Kidney glomerular epithelial cell (primary cell): ENCODE data around the gene KCNIP1.

Experiments used
- DNase-seq: peaks from one replicate; lab custom pipeline; 2025; lab: John Stamatoyannopoulos, UW

The KCNIP1 gene

DNA sequence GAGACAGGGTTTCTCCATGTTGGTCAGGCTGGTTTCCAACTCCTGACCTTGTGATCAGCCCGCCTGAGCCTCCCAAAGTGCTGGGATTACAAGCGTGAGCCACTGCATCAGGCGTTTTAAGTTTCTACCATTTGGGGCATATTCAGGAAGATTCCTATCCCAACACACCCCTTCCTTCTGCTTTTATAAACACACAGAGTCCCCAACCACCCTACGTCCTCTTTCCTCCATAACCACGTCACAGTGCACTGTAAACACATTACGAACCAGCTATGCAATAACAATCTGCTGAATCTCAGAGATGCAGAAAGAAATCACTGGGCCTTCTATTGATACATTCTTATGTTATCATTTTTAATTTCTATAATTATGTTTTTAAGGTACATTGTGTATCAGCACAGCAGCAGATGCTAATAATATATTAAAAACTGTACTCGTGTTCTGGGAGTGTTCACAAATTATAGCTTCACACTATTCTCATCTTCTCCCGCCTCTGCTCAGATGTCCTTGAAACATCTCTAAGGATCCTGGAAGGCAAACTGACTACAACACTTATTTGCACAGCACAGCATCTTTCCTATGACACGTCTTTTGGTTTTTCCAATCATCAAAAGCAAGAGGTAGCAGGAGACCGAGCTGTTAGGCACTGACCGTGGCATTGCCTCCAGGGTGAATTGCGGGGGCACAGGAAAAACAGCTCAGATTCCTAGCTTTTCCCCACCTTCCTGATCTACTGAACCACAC is 60.2 kb downstream of the KCNIP1 start:
- no peak for DNase-seq

DNA sequence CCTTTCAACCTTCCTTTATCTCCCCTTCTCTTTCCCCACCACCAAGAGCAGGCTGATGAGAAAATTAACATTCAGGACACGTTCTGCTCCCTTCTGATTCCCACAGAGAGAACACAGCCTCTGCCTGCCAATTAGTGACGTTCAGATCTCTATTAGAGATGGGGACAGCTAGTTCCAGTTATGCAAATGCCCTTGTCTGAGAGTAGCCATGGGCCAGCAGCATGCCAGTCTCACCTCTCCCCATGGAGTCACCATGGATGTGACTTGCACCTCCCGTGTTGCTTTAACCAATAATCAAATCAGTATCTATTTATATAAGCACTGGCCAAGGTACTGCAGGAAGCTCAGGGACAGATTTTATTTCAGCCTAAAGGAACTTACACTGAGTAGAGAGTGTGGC is 61.3 kb downstream of the KCNIP1 start:
- DNase-seq, result no peak

DNA sequence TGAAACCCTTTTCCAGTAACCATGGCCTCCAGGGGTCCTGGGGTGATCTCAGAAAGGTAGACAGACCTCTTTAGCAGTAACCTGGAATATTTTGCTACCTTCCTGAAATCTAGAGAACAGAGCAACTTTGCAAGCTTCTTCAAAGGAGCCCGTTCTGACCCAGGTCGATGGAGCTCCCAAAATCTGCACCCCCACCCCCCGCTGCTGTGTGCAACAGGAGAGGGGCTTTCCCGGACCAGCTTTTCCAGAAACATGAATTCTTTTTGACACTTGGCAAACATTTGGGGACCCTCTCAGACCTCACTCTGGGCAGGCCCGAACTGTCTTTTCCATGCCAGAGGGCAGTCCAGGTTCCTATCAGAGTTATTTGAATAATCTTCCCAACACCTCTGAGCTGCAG is 65.3 kb downstream of the KCNIP1 start:
- DNase-seq, result no peak

DNA sequence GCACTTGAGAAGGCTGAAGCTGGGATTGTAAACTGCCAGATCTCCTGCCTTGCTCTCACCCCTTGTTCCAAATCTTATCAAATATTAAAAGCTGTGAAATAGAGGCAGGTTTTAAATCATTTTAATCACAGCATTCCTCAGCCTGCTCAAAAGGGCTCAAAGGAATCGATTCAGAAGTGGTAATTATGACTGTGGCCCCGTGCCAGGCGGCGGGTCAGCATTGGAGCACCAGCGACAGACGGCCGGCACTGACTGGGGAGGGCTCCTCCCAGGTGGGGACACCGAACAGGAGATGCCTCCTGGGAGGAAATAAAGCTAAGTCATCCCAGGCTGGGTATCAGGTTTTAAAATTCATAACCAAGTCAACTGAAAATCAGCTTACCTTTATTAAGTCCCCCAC is 66.7 kb downstream of the KCNIP1 start:
- DNase-seq, result no peak

DNA sequence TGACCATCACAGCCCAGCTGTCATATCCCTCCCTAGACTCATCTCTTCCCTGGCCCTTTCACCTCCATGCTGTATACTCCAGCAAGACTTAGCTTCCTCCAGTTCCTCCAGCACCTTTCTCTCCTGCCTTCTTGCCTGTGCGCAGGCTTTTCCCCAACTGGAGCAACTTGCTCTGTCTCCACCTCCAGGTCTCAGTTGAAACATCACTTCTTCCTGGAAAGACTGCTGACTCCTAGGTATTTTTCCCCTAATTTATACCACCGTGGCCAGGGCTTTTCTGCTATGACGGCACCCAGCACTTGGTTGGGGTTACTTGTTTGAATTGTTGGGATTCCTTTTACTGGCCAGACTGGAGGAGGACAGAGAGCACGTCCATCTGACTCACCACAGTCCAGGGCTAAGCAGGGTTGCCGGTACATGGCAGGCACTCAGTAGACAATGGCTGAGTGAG is 67.5 kb downstream of the KCNIP1 start:
- peak; percentile 99 for DNase-seq

DNA sequence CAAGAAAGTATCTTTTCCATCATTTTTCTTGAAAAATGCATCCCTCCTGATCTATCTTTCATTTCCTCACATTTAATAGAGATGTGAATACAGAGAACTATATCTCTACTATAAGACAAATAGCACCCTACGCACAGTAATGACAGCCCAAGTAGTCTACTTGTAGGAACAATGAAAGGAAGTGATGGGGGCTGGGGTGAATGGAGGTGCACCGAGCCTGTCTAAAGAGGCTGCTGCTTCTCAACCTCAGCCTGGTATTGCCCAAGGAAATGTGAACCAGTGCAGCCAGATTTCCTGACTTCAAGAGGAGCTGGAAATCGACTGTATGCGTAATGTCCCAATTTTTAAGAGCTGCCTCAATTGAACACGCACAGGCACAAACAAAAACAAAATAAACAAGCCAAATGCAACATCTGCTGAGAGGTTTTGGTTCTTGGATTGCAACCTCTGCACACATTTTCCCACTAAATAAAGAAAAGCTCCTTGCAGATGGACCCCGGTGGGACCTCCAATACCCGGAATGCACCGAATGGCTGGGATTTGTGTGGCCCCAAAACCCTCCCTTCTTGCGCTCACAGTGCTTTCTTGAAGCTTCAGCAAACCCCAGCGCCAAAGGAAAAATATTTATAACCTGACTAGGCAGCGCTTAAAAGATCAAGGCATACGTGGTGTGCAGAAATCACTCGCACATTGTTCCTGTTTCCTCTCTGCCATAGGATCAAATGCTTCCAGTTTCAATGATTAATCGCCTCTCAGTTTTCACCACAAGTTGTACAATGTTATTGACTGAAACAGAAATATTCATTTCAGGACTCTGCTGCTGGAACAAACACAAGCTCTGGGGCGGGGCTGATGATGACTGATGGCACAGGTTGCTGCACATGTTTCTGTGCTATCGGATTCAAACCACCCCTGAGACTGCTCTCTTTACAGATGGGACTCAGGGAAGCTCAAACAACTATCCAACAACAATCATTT is 68.3 kb downstream of the KCNIP1 start:
- peak; percentile 55 for DNase-seq

DNA sequence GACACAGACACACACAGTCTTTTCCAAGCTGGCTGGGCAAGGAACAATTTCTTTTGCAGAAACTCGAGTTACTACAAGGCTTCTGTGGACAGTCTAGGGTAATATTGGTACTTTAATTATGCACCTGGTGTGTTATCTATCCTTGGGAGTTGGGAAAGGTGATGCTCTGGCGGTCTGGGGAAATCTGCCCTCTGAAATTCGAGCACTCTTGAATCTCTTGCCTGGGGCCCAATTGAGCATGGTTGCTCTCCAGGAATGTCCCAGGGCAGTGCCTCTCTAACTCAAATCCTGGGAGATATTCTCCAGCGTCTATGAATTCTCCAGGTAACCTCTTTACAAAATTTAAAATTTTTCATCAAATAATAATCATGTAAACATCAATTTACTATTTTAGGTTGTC is 69.3 kb downstream of the KCNIP1 start:
- DNase-seq, result peak; percentile 29

DNA sequence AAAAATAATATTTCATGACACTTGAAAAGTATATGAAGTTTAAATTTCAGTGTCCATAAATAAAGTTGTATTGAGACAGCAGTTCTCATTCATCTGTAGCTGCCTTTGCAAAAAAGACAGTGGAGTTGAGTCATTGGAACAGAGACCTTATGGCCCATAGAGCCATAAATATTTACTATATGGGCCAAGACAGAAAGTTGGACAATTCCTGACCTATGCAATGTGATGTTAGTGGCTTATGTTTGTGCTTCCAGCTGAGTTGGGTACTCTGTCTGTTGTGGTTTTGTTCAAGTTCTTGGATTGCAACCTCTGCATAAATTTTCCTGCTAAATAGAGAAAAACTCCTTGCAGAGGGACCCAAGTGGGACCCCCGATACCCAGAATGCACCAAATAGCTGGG is 69.8 kb downstream of the KCNIP1 start:
- no peak for DNase-seq

DNA sequence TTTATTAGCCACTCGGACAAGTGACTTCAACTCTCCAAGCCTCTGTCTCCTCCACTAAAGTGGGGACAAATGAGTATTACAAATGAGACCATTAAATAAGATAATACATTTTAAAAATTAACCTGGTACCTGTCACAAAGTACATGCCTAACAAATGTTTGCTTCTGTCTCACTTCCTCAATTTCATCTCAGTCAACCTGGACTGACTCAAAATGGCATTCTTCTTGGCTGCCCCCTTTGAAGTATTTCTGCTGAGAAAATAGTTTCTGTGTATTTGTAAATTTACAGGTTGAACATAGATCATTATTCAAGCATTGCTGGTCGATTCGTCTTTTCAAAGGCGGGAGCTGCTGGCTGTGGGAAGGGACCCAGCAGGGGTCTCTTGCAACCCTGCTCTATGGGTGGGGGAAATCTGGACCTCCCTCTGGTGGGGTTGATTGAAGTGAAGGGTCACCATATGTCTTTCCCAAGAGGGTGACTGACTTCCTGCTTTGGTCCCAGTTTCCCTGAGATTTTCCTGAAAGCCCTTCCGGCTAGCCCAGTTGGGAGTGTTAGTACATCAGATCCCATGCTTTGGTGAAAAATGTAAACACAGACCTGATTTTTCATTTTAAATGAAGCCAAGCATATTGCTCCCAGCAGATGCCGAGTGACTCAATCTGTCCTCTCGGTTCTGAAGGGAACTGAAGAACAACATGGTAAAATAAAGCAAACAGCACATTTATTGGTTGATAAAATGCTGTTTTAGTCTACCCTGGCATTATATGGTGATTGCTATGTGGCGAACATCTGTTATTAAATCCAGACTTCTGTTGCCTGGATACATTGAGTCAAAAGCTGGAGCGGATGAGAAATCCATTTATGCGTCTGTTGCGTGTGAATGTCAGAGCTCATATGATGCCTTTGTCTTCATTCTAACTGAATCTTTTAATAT is 73.0 kb downstream of the KCNIP1 start:
- DNase-seq, result no peak

DNA sequence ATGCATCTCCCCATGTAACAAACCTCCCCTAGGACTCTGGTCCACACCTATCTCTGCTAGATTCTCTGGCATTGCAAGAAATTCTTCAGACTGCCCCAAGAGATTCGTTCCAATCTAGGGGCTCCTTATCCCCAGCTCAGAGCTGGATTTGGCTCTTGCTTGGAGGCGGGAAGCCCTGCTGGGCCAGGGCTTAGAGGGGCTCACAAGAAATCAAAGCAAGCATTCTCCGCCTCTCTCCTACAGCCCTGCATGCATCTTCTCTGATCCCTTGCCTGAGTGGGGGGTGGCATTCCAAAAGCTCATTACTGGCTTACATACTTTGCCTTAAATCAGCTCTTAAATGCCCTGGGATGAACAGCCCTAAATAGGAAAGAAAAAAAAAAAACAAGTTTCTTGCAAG is 75.8 kb downstream of the KCNIP1 start:
- DNase-seq, result no peak

DNA sequence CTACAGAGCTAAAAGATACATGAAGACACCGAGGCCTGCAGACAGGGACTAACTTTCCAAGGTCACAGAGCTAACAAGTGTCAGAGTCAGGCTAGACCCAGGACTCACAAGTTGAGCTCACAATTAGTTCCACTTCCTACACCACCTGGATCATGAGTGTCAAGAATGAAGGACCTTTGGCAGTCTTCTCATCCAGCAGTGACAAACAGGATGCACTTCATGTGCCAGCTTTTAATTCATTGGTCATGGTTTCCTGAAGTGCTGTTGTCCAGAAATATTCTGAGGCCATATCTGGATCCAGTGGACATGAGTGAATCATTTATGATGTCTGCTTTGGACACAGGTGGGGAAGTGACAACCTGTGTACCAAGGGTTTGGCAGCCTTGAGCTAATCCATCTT is 77.4 kb downstream of the KCNIP1 start:
- no peak for DNase-seq

DNA sequence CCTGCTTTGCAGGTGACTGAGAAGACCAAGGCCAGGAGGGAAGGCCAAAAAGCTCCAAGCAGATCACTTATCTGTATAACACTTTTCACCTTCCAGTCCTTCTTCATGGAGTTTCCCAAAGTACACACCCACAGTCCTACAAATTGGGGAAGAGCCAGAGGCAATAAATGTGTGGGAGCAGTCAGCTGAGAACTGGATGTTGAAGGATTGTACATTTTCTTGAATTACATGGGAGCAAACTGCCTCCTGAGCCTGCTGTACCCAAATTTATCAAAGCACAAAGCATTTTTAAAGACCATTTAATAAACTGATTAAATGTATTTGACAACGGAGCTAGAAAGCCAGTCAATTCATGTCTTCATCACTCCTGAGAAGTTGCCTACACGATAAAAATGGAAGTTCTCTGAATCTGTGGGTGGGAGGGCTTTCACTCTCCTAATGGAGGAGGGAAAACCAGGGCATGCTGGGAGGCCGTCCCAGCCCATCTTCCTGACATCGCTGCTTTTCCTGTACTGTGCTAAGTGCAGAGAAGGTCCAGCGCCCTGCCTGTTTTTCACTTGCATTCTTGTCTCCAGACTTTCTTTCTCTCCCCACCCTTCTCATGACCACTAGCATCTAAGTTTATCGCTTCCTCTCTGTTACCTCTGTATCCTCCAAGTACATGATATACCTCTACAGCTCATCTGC is 79.0 kb downstream of the KCNIP1 start:
- DNase-seq, result no peak

DNA sequence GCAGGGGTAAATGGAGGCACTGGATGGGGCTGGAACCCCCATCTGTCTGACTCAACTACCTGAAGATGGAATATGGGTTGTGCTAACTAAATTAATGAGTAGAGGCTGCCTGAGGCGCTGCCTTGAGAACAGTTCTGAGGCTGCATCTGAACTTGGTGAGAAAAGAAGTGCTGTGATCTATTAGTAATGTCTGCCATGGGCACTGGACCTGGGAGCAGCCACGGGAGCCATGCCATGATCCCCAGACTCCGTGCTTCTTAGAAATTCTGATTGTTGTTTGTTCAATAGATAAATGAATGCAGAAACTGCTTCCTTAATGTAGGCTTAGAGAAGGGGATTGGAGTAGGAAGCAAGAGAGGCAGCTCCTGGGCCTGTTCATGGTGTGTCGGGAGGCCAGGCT is 80.2 kb downstream of the KCNIP1 start:
- no peak for DNase-seq

DNA sequence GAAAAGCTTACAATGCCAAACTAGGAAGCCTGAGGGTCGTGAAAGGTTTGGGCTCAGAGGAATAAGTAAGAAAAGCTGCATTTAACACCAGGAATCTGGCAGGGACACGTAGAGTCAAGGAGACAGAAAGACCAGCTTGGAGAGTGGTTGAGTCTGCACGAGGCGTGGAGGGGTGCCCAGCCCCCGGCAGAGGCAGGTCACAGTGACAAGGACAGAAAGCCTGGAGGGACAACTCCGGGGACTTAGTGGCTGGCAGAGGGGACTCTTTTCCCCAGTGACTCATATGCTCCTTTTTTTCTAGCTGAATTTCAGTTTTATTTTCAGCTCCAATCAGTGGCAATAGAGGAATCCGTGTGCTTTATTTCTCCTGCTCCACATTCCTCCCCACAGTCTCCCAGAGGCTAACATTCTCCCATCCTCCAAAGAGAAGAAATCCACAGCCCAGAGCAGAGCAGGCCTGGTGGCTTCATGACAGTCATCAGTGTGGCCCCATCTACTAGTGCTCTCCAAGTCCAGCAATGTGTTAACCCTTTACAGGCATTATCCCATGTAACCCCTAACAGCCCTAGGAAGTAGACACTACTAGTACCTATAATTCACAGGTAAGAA is 80.7 kb downstream of the KCNIP1 start:
- DNase-seq, result no peak

DNA sequence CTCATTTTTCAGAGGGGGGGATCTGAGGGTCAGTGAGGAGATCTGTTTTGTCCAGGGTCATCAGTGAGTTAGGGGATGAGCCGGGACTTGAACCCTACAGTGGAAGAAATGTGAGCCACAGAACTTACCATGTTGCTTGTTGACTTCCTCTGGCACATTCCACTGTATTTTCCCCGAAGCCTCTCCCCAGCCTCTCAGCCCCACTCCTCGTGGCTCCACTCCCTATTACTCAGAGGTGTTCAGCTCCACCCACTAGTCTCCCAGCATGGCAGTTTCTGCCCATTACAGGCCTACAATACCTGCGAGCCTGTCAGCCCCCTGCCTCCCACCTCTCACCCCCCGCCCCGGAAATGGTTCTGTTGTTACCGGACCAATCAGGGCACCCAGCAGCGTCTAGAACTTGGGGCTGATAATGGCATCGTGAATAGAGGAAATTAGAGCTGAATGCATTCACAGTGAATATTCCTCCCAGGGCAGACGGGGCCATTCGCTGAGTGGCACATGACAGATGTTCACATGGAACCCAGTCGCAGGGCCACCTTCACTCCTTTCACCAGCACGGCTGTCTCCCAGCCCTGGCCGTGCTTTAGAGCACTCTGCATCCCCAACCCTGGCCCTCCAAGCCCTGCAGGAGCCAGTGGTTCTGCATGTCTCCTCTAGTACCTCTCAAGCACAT is 81.6 kb downstream of the KCNIP1 start:
- no peak for DNase-seq

DNA sequence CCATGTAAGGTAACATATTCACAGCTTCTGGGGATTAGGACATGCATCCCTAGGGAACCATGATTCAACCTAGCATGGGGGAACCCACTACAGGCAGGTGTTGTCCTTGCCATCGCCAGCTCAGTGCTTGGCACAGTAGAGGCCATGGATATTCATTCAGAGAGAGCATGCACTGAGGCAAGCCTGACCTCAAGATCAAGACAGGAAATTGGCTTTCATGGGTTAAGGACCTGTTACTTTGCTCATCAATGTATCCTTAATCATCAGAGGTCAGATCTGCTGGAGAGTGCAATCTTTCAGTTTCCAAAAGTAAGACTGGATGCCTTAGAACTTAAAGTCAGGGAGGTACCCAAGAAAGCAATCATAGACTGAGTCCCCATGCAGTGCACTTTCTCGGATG is 84.0 kb downstream of the KCNIP1 start:
- no peak for DNase-seq

DNA sequence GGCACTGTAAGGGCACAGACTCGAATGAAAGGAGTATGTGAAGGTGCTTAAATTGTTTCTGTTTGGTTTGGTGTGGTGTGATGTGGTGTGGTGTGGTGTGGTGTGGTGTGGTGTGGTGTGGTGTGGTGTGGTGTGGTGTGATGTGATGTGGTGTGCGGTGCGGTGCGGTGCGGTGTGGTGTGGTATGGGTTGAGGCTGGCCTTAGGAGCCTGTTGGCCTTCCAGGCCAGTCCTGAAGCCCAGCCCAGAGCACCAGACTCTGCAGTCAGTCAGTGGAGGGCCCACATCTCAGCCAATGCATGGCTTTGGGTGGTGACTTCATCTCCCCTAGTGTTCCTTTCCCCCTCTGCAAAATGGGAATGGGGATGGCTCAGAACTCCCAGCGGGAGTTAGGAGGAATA is 85.8 kb downstream of the KCNIP1 start:
- no peak for DNase-seq

DNA sequence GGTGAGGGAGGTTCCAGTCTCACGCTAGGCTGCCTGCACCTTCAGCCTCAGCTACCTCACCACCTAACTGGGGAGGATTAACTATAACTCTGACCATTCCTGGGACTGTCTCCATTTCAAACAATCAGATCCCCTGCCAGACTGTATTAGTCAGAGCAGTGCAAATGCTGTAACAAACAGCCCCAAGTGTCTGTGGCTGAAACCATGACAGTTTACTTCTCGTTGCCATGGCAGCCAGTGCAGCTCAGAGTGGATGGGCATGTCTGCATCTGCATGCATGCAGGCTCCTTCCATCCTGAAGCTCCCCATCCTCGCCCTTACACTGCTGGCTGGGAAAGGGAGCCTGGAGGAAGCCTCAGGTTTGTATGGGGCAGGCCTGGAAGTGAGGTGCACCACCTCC is 86.7 kb downstream of the KCNIP1 start:
- no peak for DNase-seq

DNA sequence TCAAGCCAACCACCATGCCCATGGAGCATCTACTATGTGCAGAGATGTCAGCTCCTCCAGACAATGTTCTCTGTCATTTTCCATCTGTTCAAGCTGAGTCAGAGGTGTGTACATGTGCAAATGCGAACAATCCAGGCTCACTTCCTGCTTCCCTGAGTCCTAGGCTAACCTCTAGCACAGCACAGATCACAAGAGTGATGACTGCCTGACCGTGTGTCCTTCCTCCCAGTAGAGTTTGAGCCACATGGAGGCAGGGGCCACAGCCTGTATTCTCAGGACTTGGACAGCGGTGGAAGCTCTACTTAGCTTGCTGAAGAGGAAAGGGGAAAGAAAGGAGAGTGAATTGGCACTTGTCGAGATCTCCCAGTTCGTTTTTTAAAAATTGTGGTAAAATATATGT is 87.2 kb downstream of the KCNIP1 start:
- DNase-seq, result no peak

DNA sequence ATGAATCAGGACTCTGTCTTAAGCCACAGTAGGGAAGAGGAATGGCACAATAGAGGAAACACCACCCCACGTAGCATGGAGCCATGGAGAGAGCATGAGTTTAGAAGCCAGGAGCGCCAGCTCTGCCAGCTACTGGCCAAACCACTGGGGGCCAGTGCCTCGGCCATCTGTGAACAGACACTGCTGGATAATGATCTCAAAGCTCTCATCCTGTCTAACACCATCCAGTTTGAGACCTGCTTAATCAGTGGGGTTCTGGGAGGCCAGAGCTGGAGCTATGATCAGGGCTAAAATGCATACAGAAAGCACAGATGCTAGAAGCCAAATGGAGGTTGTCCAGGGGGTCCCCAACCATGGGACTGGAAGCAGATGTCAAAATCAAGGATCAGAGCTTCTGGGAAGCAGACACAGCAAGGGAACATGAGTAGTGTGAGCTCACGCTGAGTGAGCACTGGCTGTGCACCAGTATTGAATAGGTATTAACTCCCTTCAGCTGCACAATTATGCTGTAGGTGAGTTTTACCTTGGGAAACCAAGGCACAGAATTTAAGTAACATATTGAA is 92.7 kb downstream of the KCNIP1 start:
- no peak for DNase-seq
